Measurements from ENCODE around the gene IGFBP2. TPM values are rescaled to one million over a fixed set of nuclear protein-coding genes. Genes with fewer than 3 reads are reported as not detected.

IGFBP2 gene
- total and polyA plus RNA-seq, 9 of the 15 experiments (the other 6 are each of a cell fraction or from before 2014, with no cell fraction given), result 0.93 TPM; not detected in 8

DNA sequence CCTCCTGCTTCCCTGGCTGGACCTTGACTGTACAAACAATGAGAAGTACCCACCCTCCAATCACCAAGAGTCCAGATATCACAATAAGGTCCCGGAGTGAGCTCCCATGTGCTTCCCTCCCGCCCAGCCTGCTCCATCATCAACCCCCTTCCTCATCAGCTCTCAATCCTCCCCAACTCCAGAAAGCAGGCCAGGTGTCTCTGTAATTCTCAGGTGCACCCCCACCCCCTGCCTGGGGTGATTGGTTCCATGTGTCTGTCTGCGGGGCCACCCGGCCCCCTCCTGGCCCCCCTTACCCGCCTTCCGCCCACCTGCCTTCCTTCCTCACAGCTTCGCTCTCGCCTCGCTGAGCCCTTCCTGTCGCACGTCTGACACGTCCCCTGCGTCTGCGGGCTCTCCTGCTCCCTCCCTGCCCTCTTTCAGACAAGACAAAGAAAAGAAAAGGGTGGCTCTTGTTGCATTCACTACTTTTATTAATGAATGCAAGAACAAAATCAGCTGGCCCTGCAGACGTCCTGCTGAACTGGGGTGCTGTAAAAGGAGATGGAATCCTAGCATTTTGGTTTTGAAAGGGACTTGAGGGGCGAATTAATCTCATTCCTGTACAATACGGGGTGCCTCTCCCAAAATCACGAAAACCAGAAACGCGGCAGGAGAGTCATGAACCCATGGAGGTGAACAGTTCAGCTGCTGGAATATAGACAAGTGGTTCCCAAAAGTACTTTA, 26.5 kb upstream of the IGFBP2 start (continued):
- TF ChIP-seq, protein P1, sequence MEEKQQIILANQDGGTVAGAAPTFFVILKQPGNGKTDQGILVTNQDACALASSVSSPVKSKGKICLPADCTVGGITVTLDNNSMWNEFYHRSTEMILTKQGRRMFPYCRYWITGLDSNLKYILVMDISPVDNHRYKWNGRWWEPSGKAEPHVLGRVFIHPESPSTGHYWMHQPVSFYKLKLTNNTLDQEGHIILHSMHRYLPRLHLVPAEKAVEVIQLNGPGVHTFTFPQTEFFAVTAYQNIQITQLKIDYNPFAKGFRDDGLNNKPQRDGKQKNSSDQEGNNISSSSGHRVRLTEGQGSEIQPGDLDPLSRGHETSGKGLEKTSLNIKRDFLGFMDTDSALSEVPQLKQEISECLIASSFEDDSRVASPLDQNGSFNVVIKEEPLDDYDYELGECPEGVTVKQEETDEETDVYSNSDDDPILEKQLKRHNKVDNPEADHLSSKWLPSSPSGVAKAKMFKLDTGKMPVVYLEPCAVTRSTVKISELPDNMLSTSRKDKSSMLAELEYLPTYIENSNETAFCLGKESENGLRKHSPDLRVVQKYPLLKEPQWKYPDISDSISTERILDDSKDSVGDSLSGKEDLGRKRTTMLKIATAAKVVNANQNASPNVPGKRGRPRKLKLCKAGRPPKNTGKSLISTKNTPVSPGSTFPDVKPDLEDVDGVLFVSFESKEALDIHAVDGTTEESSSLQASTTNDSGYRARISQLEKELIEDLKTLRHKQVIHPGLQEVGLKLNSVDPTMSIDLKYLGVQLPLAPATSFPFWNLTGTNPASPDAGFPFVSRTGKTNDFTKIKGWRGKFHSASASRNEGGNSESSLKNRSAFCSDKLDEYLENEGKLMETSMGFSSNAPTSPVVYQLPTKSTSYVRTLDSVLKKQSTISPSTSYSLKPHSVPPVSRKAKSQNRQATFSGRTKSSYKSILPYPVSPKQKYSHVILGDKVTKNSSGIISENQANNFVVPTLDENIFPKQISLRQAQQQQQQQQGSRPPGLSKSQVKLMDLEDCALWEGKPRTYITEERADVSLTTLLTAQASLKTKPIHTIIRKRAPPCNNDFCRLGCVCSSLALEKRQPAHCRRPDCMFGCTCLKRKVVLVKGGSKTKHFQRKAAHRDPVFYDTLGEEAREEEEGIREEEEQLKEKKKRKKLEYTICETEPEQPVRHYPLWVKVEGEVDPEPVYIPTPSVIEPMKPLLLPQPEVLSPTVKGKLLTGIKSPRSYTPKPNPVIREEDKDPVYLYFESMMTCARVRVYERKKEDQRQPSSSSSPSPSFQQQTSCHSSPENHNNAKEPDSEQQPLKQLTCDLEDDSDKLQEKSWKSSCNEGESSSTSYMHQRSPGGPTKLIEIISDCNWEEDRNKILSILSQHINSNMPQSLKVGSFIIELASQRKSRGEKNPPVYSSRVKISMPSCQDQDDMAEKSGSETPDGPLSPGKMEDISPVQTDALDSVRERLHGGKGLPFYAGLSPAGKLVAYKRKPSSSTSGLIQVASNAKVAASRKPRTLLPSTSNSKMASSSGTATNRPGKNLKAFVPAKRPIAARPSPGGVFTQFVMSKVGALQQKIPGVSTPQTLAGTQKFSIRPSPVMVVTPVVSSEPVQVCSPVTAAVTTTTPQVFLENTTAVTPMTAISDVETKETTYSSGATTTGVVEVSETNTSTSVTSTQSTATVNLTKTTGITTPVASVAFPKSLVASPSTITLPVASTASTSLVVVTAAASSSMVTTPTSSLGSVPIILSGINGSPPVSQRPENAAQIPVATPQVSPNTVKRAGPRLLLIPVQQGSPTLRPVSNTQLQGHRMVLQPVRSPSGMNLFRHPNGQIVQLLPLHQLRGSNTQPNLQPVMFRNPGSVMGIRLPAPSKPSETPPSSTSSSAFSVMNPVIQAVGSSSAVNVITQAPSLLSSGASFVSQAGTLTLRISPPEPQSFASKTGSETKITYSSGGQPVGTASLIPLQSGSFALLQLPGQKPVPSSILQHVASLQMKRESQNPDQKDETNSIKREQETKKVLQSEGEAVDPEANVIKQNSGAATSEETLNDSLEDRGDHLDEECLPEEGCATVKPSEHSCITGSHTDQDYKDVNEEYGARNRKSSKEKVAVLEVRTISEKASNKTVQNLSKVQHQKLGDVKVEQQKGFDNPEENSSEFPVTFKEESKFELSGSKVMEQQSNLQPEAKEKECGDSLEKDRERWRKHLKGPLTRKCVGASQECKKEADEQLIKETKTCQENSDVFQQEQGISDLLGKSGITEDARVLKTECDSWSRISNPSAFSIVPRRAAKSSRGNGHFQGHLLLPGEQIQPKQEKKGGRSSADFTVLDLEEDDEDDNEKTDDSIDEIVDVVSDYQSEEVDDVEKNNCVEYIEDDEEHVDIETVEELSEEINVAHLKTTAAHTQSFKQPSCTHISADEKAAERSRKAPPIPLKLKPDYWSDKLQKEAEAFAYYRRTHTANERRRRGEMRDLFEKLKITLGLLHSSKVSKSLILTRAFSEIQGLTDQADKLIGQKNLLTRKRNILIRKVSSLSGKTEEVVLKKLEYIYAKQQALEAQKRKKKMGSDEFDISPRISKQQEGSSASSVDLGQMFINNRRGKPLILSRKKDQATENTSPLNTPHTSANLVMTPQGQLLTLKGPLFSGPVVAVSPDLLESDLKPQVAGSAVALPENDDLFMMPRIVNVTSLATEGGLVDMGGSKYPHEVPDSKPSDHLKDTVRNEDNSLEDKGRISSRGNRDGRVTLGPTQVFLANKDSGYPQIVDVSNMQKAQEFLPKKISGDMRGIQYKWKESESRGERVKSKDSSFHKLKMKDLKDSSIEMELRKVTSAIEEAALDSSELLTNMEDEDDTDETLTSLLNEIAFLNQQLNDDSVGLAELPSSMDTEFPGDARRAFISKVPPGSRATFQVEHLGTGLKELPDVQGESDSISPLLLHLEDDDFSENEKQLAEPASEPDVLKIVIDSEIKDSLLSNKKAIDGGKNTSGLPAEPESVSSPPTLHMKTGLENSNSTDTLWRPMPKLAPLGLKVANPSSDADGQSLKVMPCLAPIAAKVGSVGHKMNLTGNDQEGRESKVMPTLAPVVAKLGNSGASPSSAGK (IDR thresholded peaks at IDR 0.05), result peak; percentile 61
- TF ChIP-seq ETV6 (IDR thresholded peaks at IDR 0.05; ENCODE audit: borderline replicate concordance in 1 of 2, low read depth in 2 of 2, low read length in 1 of 2) (no peak), ETV6 (CRISPR knock-in tag; IDR thresholded peaks at IDR 0.05; ENCODE audit: borderline replicate concordance) (no peak), ZNF121 (CRISPR knock-in tag; conservative IDR thresholded peaks at IDR 0.05) (no peak), L3MBTL2 (IDR thresholded peaks at IDR 0.05) (peak; percentile 55; the same call in 1 of the 2 replicates), EP400 (IDR thresholded peaks at IDR 0.05) (no peak), ZNF707 (CRISPR knock-in tag; conservative IDR thresholded peaks at IDR 0.05) (no peak), EWSR1 (IDR thresholded peaks at IDR 0.05; ENCODE audit: borderline replicate concordance, low read depth, partially characterized antibody) (no peak), FOXK2 (conservative IDR thresholded peaks at IDR 0.05 in 1 of 2, IDR thresholded peaks at IDR 0.05 in 1 of 2; ENCODE audit: low read depth in 2 of 2) (no peak), MAZ (CRISPR knock-in tag; conservative IDR thresholded peaks at IDR 0.05 in 1 of 2, IDR thresholded peaks at IDR 0.05 in 1 of 2) (0 out of 4 replicates have a peak, but pooled peaks of 1 of the 2 experiments have one; percentile 43), CREM (IDR thresholded peaks at IDR 0.05; ENCODE audit: low read depth) (peak; percentile 75), ZSCAN32 (CRISPR knock-in tag; IDR thresholded peaks at IDR 0.05) (no peak), ARID2 (IDR thresholded peaks at IDR 0.05) (no peak)
- TF ChIP-seq, protein P2, sequence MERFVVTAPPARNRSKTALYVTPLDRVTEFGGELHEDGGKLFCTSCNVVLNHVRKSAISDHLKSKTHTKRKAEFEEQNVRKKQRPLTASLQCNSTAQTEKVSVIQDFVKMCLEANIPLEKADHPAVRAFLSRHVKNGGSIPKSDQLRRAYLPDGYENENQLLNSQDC (CRISPR knock-in tag; IDR thresholded peaks at IDR 0.05), result no peak
